ENCODE data around the gene STARD10. TPM values are rescaled to one million over a fixed set of nuclear protein-coding genes. Genes with fewer than 3 reads are reported as not detected.

Gene STARD10
- total RNA-seq, 2 experiments from 2014 or later, result 8.1 to 8.6 TPM

GRCh38 chr11:72771507-72771906 lies 22.3 kb downstream of the STARD10 start:
- intact Hi-C loops (cut with micrococcal nuclease), result no loop called here
- no peaks in the 10 kb centered on the region for H3K36me3 Mint-ChIP-seq (ENCODE audit: low read depth)
- no peak for TF ChIP-seq CTCF (IDR thresholded peaks at IDR 0.05)
- ChIA-PET CTCF (interaction anchor here (0.6 to 1.3 kb wide), 4 partner anchors 19 to 46 kb away, joined by 3 to 4 read pairs (median 4); no protein-coding TSS in a partner anchor), POLR2A (interaction anchor here (1.4 to 1.6 kb wide), 2 partner anchors 11 to 21 kb away, joined by 3 to 8 read pairs; no protein-coding TSS in a partner anchor)
- no peak overlapping the region for H3K4me3 Mint-ChIP-seq
- H3K4me1 Mint-ChIP-seq (ENCODE audit: low read depth), result no peaks in the 10 kb centered on the region
- ATAC-seq (no peak), DNase-seq (no peak)
- no peaks in the 10 kb centered on the region for H3K27me3 Mint-ChIP-seq
- H3K27ac Mint-ChIP-seq, result no peak overlapping the region
- H3K9me3 Mint-ChIP-seq, result no peaks in the 10 kb centered on the region

GRCh38 chr11:72770799-72771198 lies 23.0 kb downstream of the STARD10 start:
- Mint-ChIP-seq H3K4me1 (ENCODE audit: low read depth) (no peaks in the 10 kb centered on the region), H3K27me3 (no peaks in the 10 kb centered on the region), H3K27ac (no peak overlapping the region), H3K4me3 (no peak overlapping the region), H3K36me3 (ENCODE audit: low read depth) (no peaks in the 10 kb centered on the region), H3K9me3 (no peaks in the 10 kb centered on the region)
- DNase-seq (no peak), ATAC-seq (no peak)
- TF ChIP-seq CTCF (IDR thresholded peaks at IDR 0.05), result no peak
- intact Hi-C loops (cut with micrococcal nuclease), result no loop called here
- ChIA-PET CTCF (interaction anchor here (0.6 to 1.3 kb wide), 4 partner anchors 18 to 45 kb away, joined by 3 to 4 read pairs (median 4); no protein-coding TSS in a partner anchor), POLR2A (interaction anchor here (1.2 to 1.6 kb wide), 3 partner anchors 12 to 42 kb away, joined by 3 to 8 read pairs (median 3); no protein-coding TSS in a partner anchor)

- Mint-ChIP-seq H3K27ac (no peak overlapping the region), H3K36me3 (ENCODE audit: low read depth) (no peaks in the 10 kb centered on the region), H3K27me3 (no peaks in the 10 kb centered on the region), H3K4me3 (no peak overlapping the region), H3K4me1 (ENCODE audit: low read depth) (no peaks in the 10 kb centered on the region), H3K9me3 (no peaks in the 10 kb centered on the region)
- POLR2A ChIA-PET, result no interaction called here
- TF ChIP-seq CTCF (IDR thresholded peaks at IDR 0.05), result no peak
- DNase-seq (no peak), ATAC-seq (no peak)
- intact Hi-C loops (cut with micrococcal nuclease), result no loop called here
- CTCF ChIA-PET, result no interaction called here
Measured at GRCh38 chr11:72769680-72770079, 24.2 kb downstream of the STARD10 start.

GRCh38 chr11:72768581-72768980 lies 25.3 kb downstream of the STARD10 start:
- no peaks in the 10 kb centered on the region for H3K27me3 Mint-ChIP-seq
- DNase-seq, result no peak
- no peak overlapping the region for H3K27ac Mint-ChIP-seq
- TF ChIP-seq CTCF (IDR thresholded peaks at IDR 0.05), result no peak
- ATAC-seq, result no peak
- intact Hi-C loops (cut with micrococcal nuclease), result no loop called here
- H3K36me3 Mint-ChIP-seq (ENCODE audit: low read depth), result no peaks in the 10 kb centered on the region
- ChIA-PET POLR2A (interaction anchor here (1.2 kb wide), 1 partner anchor 24 kb away, joined by 4 read pairs; no protein-coding TSS in a partner anchor), CTCF (no interaction called here)
- no peak overlapping the region for H3K4me3 Mint-ChIP-seq
- H3K4me1 Mint-ChIP-seq (ENCODE audit: low read depth), result peaks cover 2% of the 10 kb centered on the region
- H3K9me3 Mint-ChIP-seq, result no peaks in the 10 kb centered on the region

- no peak for DNase-seq
- Mint-ChIP-seq H3K4me1 (ENCODE audit: low read depth) (peaks cover 13% of the 10 kb centered on the region), H3K36me3 (ENCODE audit: low read depth) (no peaks in the 10 kb centered on the region), H3K4me3 (no peak overlapping the region), H3K27me3 (no peaks in the 10 kb centered on the region), H3K9me3 (no peaks in the 10 kb centered on the region), H3K27ac (no peak overlapping the region)
- intact Hi-C loops (cut with micrococcal nuclease), result no loop called here
- TF ChIP-seq CTCF (IDR thresholded peaks at IDR 0.05), result no peak
- no peak for ATAC-seq
- CTCF ChIA-PET, result interaction anchor here (0.7 to 0.9 kb wide), 2 partner anchors 8 to 42 kb away, joined by 3 read pairs; no protein-coding TSS in a partner anchor
- POLR2A ChIA-PET, result interaction anchor here (1.2 kb wide), 1 partner anchor 25 kb away, joined by 4 read pairs; no protein-coding TSS in a partner anchor
Measured at GRCh38 chr11:72767203-72768062, 26.4 kb downstream of the STARD10 start.
